IPS DF 6.9 (cell line): ENCODE data around the gene FER1L5.

Source experiments
- DNase-seq: peaks from one replicate; pipeline ENCODE4 v3.0.0-alpha.2; 2013; ENCODE audit warnings: low read depth, low spot score
- H3K27ac ChIP-seq: one replicate; pipeline ENCODE4 v1.5.1; 2013; ENCODE audit warnings: low read length, control low read depth
- H3K27me3 ChIP-seq: 2 replicates; pipeline ENCODE4 v1.6.1; 2013; ENCODE audit warnings: mild to moderate bottlenecking, low read length; ENCODE audit not compliant: control insufficient read depth, insufficient read depth
- H3K36me3 ChIP-seq: 2 replicates; pipeline ENCODE4 v1.6.1; 2013; ENCODE audit warnings: low read length; ENCODE audit not compliant: control insufficient read depth, insufficient read depth
- H3K4me1 ChIP-seq: 2 replicates; pipeline ENCODE4 v1.6.1; 2013; ENCODE audit warnings: low read length; ENCODE audit not compliant: control insufficient read depth, insufficient read depth
- H3K4me3 ChIP-seq: 2 replicates; pipeline ENCODE4 v1.5.1; 2013; ENCODE audit warnings: mild to moderate bottlenecking, low read length
- H3K9me3 ChIP-seq: 2 replicates; pipeline ENCODE4 v1.6.1; 2013; ENCODE audit warnings: low read length, inconsistent platforms; ENCODE audit not compliant: control insufficient read depth, insufficient read depth
- WGBS: extraction: QIAGEN DNeasy Blood & Tissue Kit; methylation state at CpG from one replicate; pipeline ENCODE4 v1.1.7; 2013; ENCODE audit warnings: mixed read lengths, missing lambda C conversion rate; ENCODE audit not compliant: insufficient read length, insufficient coverage; 5-methylcytosine and 5-hydroxymethylcytosine counted together

Gene FER1L5

DNA sequence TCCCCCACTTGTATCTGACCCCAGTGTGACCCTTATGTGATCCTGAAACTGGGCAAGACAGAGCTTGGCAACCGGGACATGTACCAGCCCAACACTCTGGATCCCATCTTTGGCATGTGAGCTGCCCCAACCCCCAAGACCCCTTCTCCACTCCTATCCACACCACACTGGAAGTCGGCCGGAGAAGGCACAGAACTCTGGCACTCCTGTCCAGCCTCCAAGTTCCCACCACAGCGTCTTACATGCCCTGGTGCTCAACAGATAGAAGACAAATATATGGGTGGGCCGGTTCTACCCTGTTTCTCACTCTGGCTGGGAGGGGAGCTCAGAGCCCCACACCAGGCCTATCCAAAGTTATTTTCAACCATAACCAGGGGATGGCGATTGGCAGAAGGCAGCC lies 56.5 kb downstream of the FER1L5 start:
- Histone ChIP-seq H3K9me3 (no peaks in the 10 kb centered on the region), H3K36me3 (no peaks in the 10 kb centered on the region), H3K4me3 (no peak overlapping the region), H3K4me1 (no peaks in the 10 kb centered on the region), H3K27ac (no peak overlapping the region), H3K27me3 (no peaks in the 10 kb centered on the region)
- no peak for DNase-seq
- no CpG with 5 or more reads among the region's 6 CpGs for WGBS

GRCh38 chr2:96699621-96700020 lies 57.1 kb downstream of the FER1L5 start:
- H3K27me3 ChIP-seq = no peaks in the 10 kb centered on the region
- WGBS = no CpG with 5 or more reads among the region's 9 CpGs
- DNase-seq = no peak
- no peaks in the 10 kb centered on the region for H3K36me3 ChIP-seq
- H3K4me1 ChIP-seq = no peaks in the 10 kb centered on the region
- H3K27ac ChIP-seq = no peak overlapping the region
- no peak overlapping the region for H3K4me3 ChIP-seq
- H3K9me3 ChIP-seq = no peaks in the 10 kb centered on the region

- no peaks in the 10 kb centered on the region for H3K9me3 ChIP-seq
- H3K27ac ChIP-seq = no peak overlapping the region
- DNase-seq = no peak
- no CpG with 5 or more reads among the region's 8 CpGs for WGBS
- no peaks in the 10 kb centered on the region for H3K27me3 ChIP-seq
- H3K36me3 ChIP-seq = no peaks in the 10 kb centered on the region
- no peaks in the 10 kb centered on the region for H3K4me1 ChIP-seq
- no peak overlapping the region for H3K4me3 ChIP-seq
These were observed 57.5 kb downstream of the FER1L5 start for GRCh38 chr2:96700086-96700485.

- H3K27ac ChIP-seq = no peak overlapping the region
- H3K27me3 ChIP-seq = no peaks in the 10 kb centered on the region
- no peaks in the 10 kb centered on the region for H3K9me3 ChIP-seq
- DNase-seq = no peak
- no peak overlapping the region for H3K4me3 ChIP-seq
- peaks cover 4% of the 10 kb centered on the region; the same call in 1 of the 2 replicates for H3K36me3 ChIP-seq
- no CpG with 5 or more reads among the region's 6 CpGs for WGBS
- no peaks in the 10 kb centered on the region for H3K4me1 ChIP-seq
These were observed 59.1 kb downstream of the FER1L5 start for GRCh38 chr2:96701636-96702035.

- Histone ChIP-seq H3K27ac (no peak overlapping the region), H3K36me3 (peaks cover 9% of the 10 kb centered on the region; the same call in 1 of the 2 replicates), H3K4me3 (no peak overlapping the region), H3K9me3 (no peaks in the 10 kb centered on the region), H3K4me1 (no peaks in the 10 kb centered on the region), H3K27me3 (no peaks in the 10 kb centered on the region)
- no CpG with 5 or more reads among the region's 17 CpGs for WGBS
- no peak for DNase-seq
These were observed 59.7 kb downstream of the FER1L5 start for GRCh38 chr2:96702098-96702785.

GRCh38 chr2:96703021-96703751 lies 60.6 kb downstream of the FER1L5 start:
- WGBS = no CpG with 5 or more reads among the region's 16 CpGs
- Histone ChIP-seq H3K4me1 (no peaks in the 10 kb centered on the region), H3K4me3 (no peak overlapping the region), H3K27ac (no peak overlapping the region), H3K9me3 (no peaks in the 10 kb centered on the region), H3K27me3 (no peaks in the 10 kb centered on the region), H3K36me3 (peaks cover 12% of the 10 kb centered on the region)
- DNase-seq = no peak

- whole genome bisulfite sequencing = no CpG with 5 or more reads among the region's 3 CpGs
- H3K4me3 ChIP-seq = no peak overlapping the region
These were observed 68.4 kb downstream of the FER1L5 start for GRCh38 chr2:96710985-96711384.

DNA sequence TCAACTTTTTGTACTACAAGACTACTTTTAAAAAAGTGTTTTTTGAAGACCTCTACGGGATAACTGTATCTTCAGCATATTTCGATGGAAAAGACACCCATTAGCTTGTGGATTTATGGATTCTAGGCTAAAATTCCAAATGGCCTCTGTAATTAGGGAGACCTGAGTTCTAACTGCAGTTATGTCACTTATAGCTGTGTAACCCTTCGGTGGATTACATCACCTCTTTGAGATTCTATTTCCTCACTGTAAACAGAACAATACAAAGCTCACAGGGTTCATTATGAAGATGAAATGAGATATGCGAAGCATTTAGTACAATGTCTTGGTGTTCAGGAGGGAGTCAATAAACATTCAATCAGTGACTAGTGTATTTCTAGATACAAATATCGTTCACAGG lies 73.1 kb downstream of the FER1L5 start:
- Histone ChIP-seq H3K27me3 (no peaks in the 10 kb centered on the region), H3K36me3 (no peaks in the 10 kb centered on the region; the same call in 1 of the 2 replicates), H3K4me3 (no peak overlapping the region), H3K9me3 (no peaks in the 10 kb centered on the region), H3K4me1 (no peaks in the 10 kb centered on the region), H3K27ac (no peak overlapping the region)
- DNase-seq = no peak
- WGBS = no CpG with 5 or more reads among the region's 5 CpGs

More at GRCh38 chr2:96710985-96711384, 68.4 kb downstream of the FER1L5 start:
- Histone ChIP-seq H3K27ac (no peak overlapping the region), H3K9me3 (no peaks in the 10 kb centered on the region), H3K36me3 (peaks cover 12% of the 10 kb centered on the region), H3K27me3 (no peaks in the 10 kb centered on the region), H3K4me1 (no peaks in the 10 kb centered on the region)
- no peak for DNase-seq

GRCh38 chr2:96716388-96716787 lies 73.8 kb downstream of the FER1L5 start:
- H3K4me3 ChIP-seq = no peak overlapping the region
- no peaks in the 10 kb centered on the region for H3K9me3 ChIP-seq
- DNase-seq = no peak
- no peak overlapping the region for H3K27ac ChIP-seq
- H3K36me3 ChIP-seq = no peaks in the 10 kb centered on the region; the same call in 1 of the 2 replicates
- no peaks in the 10 kb centered on the region for H3K27me3 ChIP-seq
- H3K4me1 ChIP-seq = no peaks in the 10 kb centered on the region

DNA sequence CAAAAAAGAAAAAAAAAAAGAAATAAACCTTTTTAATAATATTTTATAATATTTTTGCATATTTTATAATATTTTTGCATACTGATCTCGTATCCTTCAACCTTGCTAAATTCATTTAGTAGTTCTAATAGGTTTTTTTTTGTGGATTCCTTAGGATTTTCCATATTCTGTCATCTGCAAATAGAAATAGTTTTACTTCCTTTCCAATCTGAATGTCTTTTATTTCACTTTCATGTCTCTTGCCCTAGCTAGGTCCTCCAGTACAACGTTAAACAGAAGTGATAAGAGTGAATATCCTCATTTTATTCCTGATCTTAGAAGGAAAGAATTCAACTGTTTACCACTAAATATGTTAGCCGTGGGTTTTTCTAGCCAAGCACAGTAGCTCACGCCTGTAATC lies 83.6 kb downstream of the FER1L5 start:
- WGBS = no CpG with 5 or more reads among the region's 4 CpGs

More for the DNA sequence above, 83.6 kb downstream of the FER1L5 start:
- no peaks in the 10 kb centered on the region for H3K27me3 ChIP-seq
- H3K27ac ChIP-seq = no peak overlapping the region
- no peaks in the 10 kb centered on the region for H3K4me1 ChIP-seq
- H3K4me3 ChIP-seq = no peak overlapping the region
- H3K9me3 ChIP-seq = no peaks in the 10 kb centered on the region
- DNase-seq = no peak
- H3K36me3 ChIP-seq = peaks cover 18% of the 10 kb centered on the region; the same call in 1 of the 2 replicates
